Endothelial cell of umbilical vein (primary cell): ENCODE measurements around the gene PREP. TPM values are rescaled to one million over a fixed set of nuclear protein-coding genes. Genes with fewer than 3 reads are reported as not detected.

ENCODE experiments used
- Bru-seq: library from RNA; stranded (reverse); fragments of 400-500 nt; gene quantifications from one replicate; lab custom pipeline; 2021; lab: Mats Ljungman, UMichigan
- BruChase-seq, 2 experiments: library from RNA; stranded (reverse); fragments of 400-500 nt; gene quantifications; one replicate each; lab custom pipeline; 2021; lab: Mats Ljungman, UMichigan
- BruUV-seq: library from RNA; stranded (reverse); fragments of 400-500 nt; replicated peaks from 2 replicates; lab custom pipeline; 2021; lab: Mats Ljungman, UMichigan
- CTCF ChIA-PET: fragments of 300-600, 350-600 bp; sonication (Branson Sonifier 250); formaldehyde crosslinking; loops from one replicate; lab custom pipeline; 2021; ENCODE audit warnings: antibody characterized with exemption, inconsistent platforms; lab: Charles Lee
- POLR2A ChIA-PET: fragments of 300-600, 350-600 bp; sonication (Branson Sonifier 250); formaldehyde crosslinking; loops from one replicate; lab custom pipeline; 2021; ENCODE audit warnings: antibody characterized with exemption, inconsistent platforms; lab: Charles Lee
- DNase-seq: peaks from one replicate; pipeline ENCODE4 v3.0.0-alpha.2; 2011; ENCODE audit warnings: low read depth, low spot score
- FAIRE-seq: peaks from 2 replicates; lab custom pipeline; 2011; peaks lifted over from hg19 to GRCh38; lab: Jason Lieb, UNC
- H2AFZ ChIP-seq: 2 replicates; pipeline ENCODE4 v1.6.0; 2012; ENCODE audit warnings: low read depth, low read length, control low read depth, inconsistent platforms
- H3K27ac ChIP-seq: 2 replicates; pipeline ENCODE4 v1.5.1; 2011; ENCODE audit warnings: low read depth, mild to moderate bottlenecking, control low read depth, low read length, moderate library complexity; ENCODE audit not compliant: insufficient read depth
- H3K27me3 ChIP-seq, 2 experiments: 2 replicates each; pipeline versions ENCODE4 v1.6.0 to v1.6.1; 2011; ENCODE audit warnings: low read length in 2 of 2, mixed read lengths in 1 of 2; ENCODE audit not compliant: control insufficient read depth in 2 of 2, insufficient read depth in 2 of 2
- H3K36me3 ChIP-seq, 2 experiments: 2 replicates in 1 of 2; 3 replicates in 1 of 2; pipeline ENCODE4 v1.5.1; 2011; ENCODE audit warnings: low read length in 2 of 2, mild to moderate bottlenecking in 1 of 2, moderate library complexity in 1 of 2; ENCODE audit not compliant: control insufficient read depth in 2 of 2, insufficient read depth in 2 of 2; ENCODE audit errors: extremely low read depth in 1 of 2
- H3K4me1 ChIP-seq: 3 replicates; pipeline ENCODE4 v1.5.1; 2011; ENCODE audit warnings: mild to moderate bottlenecking, low read length; ENCODE audit not compliant: control insufficient read depth, insufficient read depth; ENCODE audit errors: extremely low read depth
- H3K4me2 ChIP-seq: 2 replicates; pipeline ENCODE4 v1.6.1; 2011; ENCODE audit warnings: low read length, control low read depth, mixed read lengths; ENCODE audit not compliant: insufficient read depth
- H3K4me3 ChIP-seq, 3 experiments: fragments of 200-600 bp in 1 of 3; sonication (generic), shearing (Covaris generic) in 1 of 3; replicated peaks in 1 of 3; 2 replicates each; pipeline ENCODE4 v1.5.1; 2011 to 2016; ENCODE audit warnings: control low read depth in 3 of 3, low read length in 3 of 3, mild to moderate bottlenecking in 2 of 3, inconsistent platforms in 1 of 3, low read depth in 1 of 3, moderate library complexity in 1 of 3; ENCODE audit not compliant: insufficient read depth in 1 of 3
- H3K79me2 ChIP-seq: 2 replicates; pipeline ENCODE4 v1.6.0; 2012; ENCODE audit warnings: low read length, inconsistent platforms; ENCODE audit not compliant: control insufficient read depth, insufficient read depth
- H3K9ac ChIP-seq: replicated peaks from 2 replicates; pipeline ENCODE3; 2011; ENCODE audit warnings: low read length, control low read depth; ENCODE audit not compliant: insufficient read depth; ENCODE audit errors: extremely low read depth
- H3K9me1 ChIP-seq: replicated peaks from 3 replicates; pipeline ENCODE4 v1.6.0; 2011; ENCODE audit warnings: mild to moderate bottlenecking, low read length; ENCODE audit not compliant: control insufficient read depth, insufficient read depth; ENCODE audit errors: extremely low read depth
- H3K9me3 ChIP-seq: replicated peaks from 2 replicates; pipeline ENCODE4 v1.5.1; 2012; ENCODE audit warnings: low read length, inconsistent platforms; ENCODE audit not compliant: control insufficient read depth, insufficient read depth
- H4K20me1 ChIP-seq: replicated peaks from 2 replicates; pipeline ENCODE3; 2011; ENCODE audit warnings: mild to moderate bottlenecking, low read length; ENCODE audit not compliant: control insufficient read depth, insufficient read depth; ENCODE audit errors: extremely low read depth
- EZH2 ChIP-seq: IDR thresholded peaks from 2 replicates; pipeline ENCODE4 v1.6.1; 2012; ENCODE audit warnings: borderline replicate concordance, low read depth, mild to moderate bottlenecking, moderate library complexity, low read length, inconsistent platforms; ENCODE audit not compliant: severe bottlenecking
- MYC ChIP-seq: IDR thresholded peaks from one replicate; pipeline ENCODE4 v1.6.1; 2011; ENCODE audit warnings: mild to moderate bottlenecking, low read depth, low read length
- POLR2A ChIP-seq: IDR thresholded peaks from 2 replicates; pipeline ENCODE4 v1.6.1; 2012; ENCODE audit warnings: low read depth, mild to moderate bottlenecking, control low read depth, low read length
- POLR2AphosphoS5 ChIP-seq: IDR thresholded peaks from 2 replicates; pipeline ENCODE4 v1.6.1; 2012; ENCODE audit warnings: low read depth, mild to moderate bottlenecking, control low read depth, low read length, moderate library complexity; ENCODE audit not compliant: insufficient read depth
- dilution Hi-C: fragments of 300-500 bp; cut with MboI; formaldehyde crosslinking; loops from one replicate; pipeline ENCODE4 v1.15.0; 2019; ENCODE audit warnings: low sequenced_read_pairs; ENCODE audit not compliant: extremely low pct_ligation_motif_present
- intact Hi-C: fragments of 100-400 bp; cut with micrococcal nuclease; formaldehyde crosslinking; loops from one replicate; pipeline ENCODE4 v1.10.0; 2022
- long read RNA-seq: library from polyadenylated mRNA; stranded (forward); transcript quantifications from one replicate; pipeline ENCODE4 v2.0.0, GENCODE V29; 2021
- polyA minus RNA-seq, 3 experiments: library from RNA; depleted of rRNA, polyadenylated mRNA; stranded (reverse); fragments of >200 nt; gene quantifications; 1 replicate in 1 of 3; 2 replicates in 2 of 3; pipeline ENCODE4 v1.2.3, GENCODE V29; 2011
- polyA plus RNA-seq, 4 experiments: library from polyadenylated mRNA; depleted of rRNA in 3 of 4; stranded (reverse) in 3 of 4; unstranded in 1 of 4; fragments of >200 nt; gene quantifications; 2 replicates each; pipeline versions ENCODE4 v1.2.1 to v1.2.3, GENCODE V29; 2011 to 2012; ENCODE audit warnings: missing spikeins in 1 of 4
- total RNA-seq: library from RNA; stranded (reverse); gene quantifications from 2 replicates; pipeline ENCODE4 v1.2.3, GENCODE V29; 2021
- TF ChIP-seq, protein P1 (sequence below), 2 donors: IDR thresholded peaks; 1 replicate in 1 of 2; 2 replicates in 1 of 2; pipeline ENCODE4 v1.5.1; 2011; ENCODE audit warnings: low read length in 2 of 2, mild to moderate bottlenecking in 2 of 2, moderate library complexity in 2 of 2, control low read depth in 1 of 2, inconsistent platforms in 1 of 2, low read depth in 1 of 2; ENCODE audit not compliant: insufficient read depth in 1 of 2; ENCODE audit errors: extremely low read depth in 1 of 2

The PREP gene
- total RNA-seq (37.7 and 40.7 TPM in 2 replicates), polyA plus RNA-seq (11.9 and 17.2 TPM in 2 replicates), polyA minus RNA-seq (29.3 and 30.3 TPM in 2 replicates), Bru-seq, nascent RNA (percentile 77 among the genes with signal in this experiment), BruChase-seq, experiment 1, labeled RNA remaining after a 6-hour chase (percentile 66 among the genes with signal in this experiment), BruChase-seq, experiment 2, labeled RNA remaining after a 2-hour chase (percentile 61 among the genes with signal in this experiment)
- polyA plus RNA-seq (2011; cell fraction: cytosol; rRNA removed), result 20.4 and 21.1 TPM in 2 replicates
- 29.1 and 29.4 TPM in 2 replicates for polyA plus RNA-seq (2011; cell fraction: nucleus; rRNA removed)
- 33.7 and 42.4 TPM in 2 replicates for polyA plus RNA-seq (2012)
- 9.0 TPM for polyA minus RNA-seq (2011; cell fraction: cytosol; rRNA and poly(A)+ RNA removed)
- polyA minus RNA-seq (2011; cell fraction: nucleus; rRNA and poly(A)+ RNA removed), result 36.1 and 42.4 TPM in 2 replicates
- long read RNA-seq, transcript PREP-201 (15 exons, 2,905 nt), result major isoform, 44 of 78 reads
- long read RNA-seq, partial matches to known transcripts, result 13 of 78 reads
- long read RNA-seq, other reads (novel, unspliced or antisense), result 21 of 78 reads

DNA sequence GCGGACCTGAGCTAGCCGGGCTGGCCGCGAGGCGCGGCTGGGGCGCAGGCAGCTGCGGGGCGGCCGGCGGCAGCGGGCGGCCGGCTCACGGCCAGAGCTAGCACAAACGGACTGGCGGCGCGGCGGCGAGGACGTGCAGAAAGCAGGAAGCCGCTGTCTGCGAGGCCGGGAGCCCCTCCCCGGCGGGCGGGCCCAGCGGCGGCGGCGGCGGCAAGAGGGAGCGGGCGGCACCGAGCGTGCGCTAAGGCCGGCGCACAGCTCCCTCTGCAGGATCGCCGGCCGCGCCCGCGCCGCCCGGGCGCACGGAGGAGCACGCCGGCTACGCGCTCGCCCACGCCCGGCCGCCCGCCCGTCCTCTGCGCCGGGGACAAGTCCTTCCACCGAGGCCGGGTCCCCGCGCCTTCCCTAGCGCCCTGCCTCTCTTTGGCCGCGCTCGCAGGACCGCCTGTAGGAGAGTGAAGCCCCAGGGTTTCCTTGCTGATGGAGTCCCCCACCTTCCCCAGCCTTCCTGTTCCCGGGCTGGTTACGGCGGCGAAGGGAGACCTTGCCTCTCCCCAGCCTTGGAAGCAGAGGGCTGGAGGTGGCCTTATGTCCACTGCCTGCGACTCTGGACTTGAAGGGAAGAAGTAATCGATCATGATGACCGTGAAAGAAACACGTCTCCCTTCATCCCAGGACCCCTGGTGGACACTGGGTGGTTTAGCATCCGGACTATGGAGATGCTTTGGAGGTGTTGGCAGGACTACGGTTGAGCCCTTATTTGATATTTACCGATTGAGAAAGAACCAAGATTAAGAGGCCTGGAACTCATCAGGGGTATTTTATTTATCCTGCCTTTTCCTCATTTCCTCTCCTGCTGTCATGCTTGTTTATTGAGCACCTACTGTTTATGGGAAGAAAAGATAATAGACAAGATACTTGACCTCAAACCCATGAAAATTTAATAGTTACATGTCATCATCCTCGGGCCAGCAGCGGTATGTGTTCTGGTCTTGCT lies at the start of gene PREP:
PREP (minus strand) TSS at position 144 of the 997 bp plus-strand sequence. CDS start 191 bp downstream, outside the sequence.
- H3K79me2 ChIP-seq, result peaks cover 34% of the 10 kb centered on the region
- peak within 1 kb of the TSS; percentile 81 for H3K4me2 ChIP-seq
- dilution Hi-C loops (loop anchor here (25.0 kb wide), 1 partner anchor 316 kb away; no protein-coding TSS in a partner anchor), intact Hi-C loops (loop anchor here (1.0 to 5.0 kb wide), 9 partner anchors 20 to 406 kb away; no protein-coding TSS in a partner anchor)
- H3K9me1 ChIP-seq, result no peaks in the 10 kb centered on the region
- no peaks in the 10 kb centered on the region for H4K20me1 ChIP-seq
- FAIRE-seq (peak; percentile 93), DNase-seq (peak; percentile 85)
- no peaks in the 10 kb centered on the region for H3K27me3 ChIP-seq
- TF ChIP-seq, protein P1, sequence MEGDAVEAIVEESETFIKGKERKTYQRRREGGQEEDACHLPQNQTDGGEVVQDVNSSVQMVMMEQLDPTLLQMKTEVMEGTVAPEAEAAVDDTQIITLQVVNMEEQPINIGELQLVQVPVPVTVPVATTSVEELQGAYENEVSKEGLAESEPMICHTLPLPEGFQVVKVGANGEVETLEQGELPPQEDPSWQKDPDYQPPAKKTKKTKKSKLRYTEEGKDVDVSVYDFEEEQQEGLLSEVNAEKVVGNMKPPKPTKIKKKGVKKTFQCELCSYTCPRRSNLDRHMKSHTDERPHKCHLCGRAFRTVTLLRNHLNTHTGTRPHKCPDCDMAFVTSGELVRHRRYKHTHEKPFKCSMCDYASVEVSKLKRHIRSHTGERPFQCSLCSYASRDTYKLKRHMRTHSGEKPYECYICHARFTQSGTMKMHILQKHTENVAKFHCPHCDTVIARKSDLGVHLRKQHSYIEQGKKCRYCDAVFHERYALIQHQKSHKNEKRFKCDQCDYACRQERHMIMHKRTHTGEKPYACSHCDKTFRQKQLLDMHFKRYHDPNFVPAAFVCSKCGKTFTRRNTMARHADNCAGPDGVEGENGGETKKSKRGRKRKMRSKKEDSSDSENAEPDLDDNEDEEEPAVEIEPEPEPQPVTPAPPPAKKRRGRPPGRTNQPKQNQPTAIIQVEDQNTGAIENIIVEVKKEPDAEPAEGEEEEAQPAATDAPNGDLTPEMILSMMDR (IDR thresholded peaks at IDR 0.05; ENCODE audit: extremely low read depth in 1 of 2, insufficient read depth in 1 of 2, low read depth in 1 of 2, low read length in 2 of 2), result peak; percentile 68 to 74
- TF ChIP-seq EZH2 (no peak), MYC (no peak), POLR2AphosphoS5 (peak; percentile 88), POLR2A (peak; percentile 64)
- H3K9ac ChIP-seq, result peak within 1 kb of the TSS; percentile 80
- peak within 1 kb of the TSS; percentile 62 for H3K27ac ChIP-seq
- no TSS peak for BruUV-seq
- H3K9me3 ChIP-seq, result no peaks in the 10 kb centered on the region
- H3K4me1 ChIP-seq, result peaks cover 6% of the 10 kb centered on the region
- no peaks in the 10 kb centered on the region for H3K36me3 ChIP-seq
- H3K4me3 ChIP-seq, result peak within 1 kb of the TSS; percentile 81 to 97 (median 84)
- POLR2A ChIA-PET, result interaction anchor here (0.8 kb wide), 1 partner anchor 29 kb away, joined by 3 read pairs; no protein-coding TSS in a partner anchor
- CTCF ChIA-PET, result interaction anchor here (0.6 to 2.4 kb wide), 62 partner anchors 9 to 899 kb away, joined by 3 to 116 read pairs (median 4); a partner anchor contains a TSS
- peak within 1 kb of the TSS; percentile 100 for H2AFZ ChIP-seq
